Cardiac septum (tissue), 1 donor: ENCODE measurements around the gene IFITM2. TPM values are rescaled to one million over a fixed set of nuclear protein-coding genes. Genes with fewer than 3 reads are reported as not detected.

Source experiments
- DNase-seq: peaks from one replicate; pipeline ENCODE4 v3.0.0-alpha.2; 2020; ENCODE audit warnings: low spot score
- intact Hi-C: fragments of 100-400 bp; cut with DNase I; formaldehyde crosslinking; loops from one replicate; pipeline ENCODE4 v1.14.0; 2022
- total RNA-seq: library from RNA; stranded (reverse); fragmentation: NEBNext Ultra II Directional; extraction: Animal tissue kit (Norgen Biotek cat#: 25700); gene quantifications from one replicate; pipeline ENCODE4 v1.2.1, GENCODE V29; 2021
- donor health status: DM: no; HTN: no; CAD: no.

Gene IFITM2
- total RNA-seq, 1 donor from 2014 or later = 215 TPM

- DNase-seq = peak; percentile 53
- intact Hi-C loops = no loop called here
Observed at GRCh38 chr11:291281-292210, 16.1 kb upstream of the IFITM2 start.

GRCh38 chr11:292211-293121 lies 15.2 kb upstream of the IFITM2 start:
- DNase-seq = peak; percentile 73
- intact Hi-C loops = no loop called here

GRCh38 chr11:293271-293851 lies 14.3 kb upstream of the IFITM2 start:
- DNase-seq = peak; percentile 72
- intact Hi-C loops = no loop called here

DNA sequence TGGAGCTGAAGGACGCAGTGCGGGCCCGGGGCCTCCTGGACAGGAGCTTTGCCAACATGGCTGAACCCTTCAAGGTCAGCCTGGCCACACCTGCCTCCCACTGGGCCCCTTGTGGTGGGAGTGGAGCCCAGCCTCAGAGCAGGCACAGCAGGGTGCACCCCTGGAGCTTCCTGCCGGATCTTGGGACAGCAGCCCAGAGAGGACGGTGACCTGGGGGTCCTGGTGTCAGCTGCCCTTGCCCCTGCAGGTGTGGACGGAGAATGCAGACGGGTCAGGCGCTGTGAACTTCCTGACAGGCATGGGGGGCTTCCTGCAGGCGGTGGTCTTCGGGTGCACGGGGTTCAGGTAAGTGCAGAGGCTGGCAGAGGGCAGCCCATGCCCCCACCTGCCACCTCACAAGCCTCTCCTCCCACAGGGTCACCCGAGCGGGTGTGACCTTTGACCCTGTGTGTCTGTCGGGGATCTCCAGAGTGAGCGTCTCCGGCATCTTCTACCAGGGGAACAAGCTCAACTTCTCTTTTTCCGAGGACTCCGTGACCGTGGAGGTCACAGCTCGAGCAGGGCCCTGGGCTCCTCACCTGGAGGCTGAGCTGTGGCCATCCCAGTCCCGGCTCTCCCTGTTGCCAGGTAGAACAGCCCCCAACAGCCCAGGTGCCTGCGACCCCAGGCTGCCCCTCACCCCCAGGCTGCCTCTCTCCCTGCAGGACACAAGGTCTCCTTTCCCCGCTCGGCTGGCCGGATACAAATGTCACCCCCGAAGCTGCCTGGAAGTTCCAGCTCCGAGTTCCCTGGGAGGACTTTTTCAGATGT lies 13.6 kb upstream of the IFITM2 start:
- DNase-seq = peak; percentile 60
- intact Hi-C loops = no loop called here

DNA sequence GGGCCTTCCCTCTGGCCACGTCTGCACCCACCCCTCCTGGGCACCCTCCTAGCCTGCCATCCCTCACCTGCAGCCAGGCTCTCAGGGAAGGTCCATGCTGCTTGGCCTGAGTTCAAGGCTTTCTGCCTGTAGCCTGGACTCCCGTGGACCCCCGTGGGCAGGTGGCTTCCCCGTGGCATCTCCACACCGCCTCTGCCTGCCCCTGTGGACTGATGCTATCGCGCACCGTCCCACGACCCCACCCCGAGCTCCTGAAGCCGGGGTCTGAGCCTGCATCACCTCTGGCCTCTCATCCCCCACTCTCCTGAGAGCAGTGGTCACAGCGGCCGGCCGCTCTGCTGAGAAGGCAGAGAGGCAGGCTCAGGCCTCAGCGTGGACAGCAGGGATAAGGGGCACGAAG lies 12.8 kb upstream of the IFITM2 start:
- intact Hi-C loops = no loop called here
- DNase-seq = peak; percentile 73

DNA sequence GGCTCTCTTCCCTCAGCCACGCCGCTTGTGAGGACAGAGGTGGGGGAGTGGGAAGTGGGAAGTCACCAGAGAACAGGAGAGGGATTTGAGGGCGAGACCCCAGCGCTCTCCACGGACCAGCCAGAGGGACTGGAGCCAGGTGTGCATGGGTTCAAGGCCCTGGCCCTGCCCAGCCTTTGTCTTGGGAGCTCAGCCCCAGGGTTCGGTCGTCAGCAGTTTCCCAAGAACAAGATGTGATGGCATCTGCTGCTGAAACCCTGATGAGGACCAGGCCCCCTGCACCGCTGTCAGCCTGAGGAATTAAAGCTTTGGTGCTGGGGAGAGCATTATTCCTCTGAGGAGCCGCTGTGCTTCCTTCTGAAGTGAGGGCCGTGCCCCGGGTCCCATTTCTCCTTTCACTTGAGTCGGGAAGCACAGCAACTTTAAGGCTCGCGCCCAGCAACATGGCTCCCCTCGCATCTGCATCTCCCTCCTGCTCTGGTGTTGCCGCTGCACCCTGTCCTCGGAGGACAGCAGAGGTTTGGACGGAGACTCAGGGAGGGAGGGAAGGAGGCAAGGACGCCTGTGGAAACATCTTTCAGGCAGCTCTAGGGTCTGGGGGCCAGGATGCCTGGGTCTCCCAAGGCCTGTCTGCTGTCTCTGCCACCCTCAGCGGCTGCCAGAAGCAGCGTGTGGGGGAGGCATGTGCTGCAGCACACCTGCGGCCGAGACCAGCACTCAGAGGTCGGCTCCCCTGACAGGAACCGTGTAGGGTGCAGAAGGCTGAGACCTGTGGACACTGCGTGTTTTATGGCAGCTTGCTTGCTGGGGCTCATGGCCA lies 12.1 kb upstream of the IFITM2 start:
- intact Hi-C loops = no loop called here
- no peak for DNase-seq

- intact Hi-C loops = no loop called here
- peak; percentile 70 for DNase-seq
Observed at GRCh38 chr11:296171-297050, 11.2 kb upstream of the IFITM2 start.

GRCh38 chr11:297051-297585 lies 10.5 kb upstream of the IFITM2 start:
- peak; percentile 68 for DNase-seq
- intact Hi-C loops = no loop called here

DNA sequence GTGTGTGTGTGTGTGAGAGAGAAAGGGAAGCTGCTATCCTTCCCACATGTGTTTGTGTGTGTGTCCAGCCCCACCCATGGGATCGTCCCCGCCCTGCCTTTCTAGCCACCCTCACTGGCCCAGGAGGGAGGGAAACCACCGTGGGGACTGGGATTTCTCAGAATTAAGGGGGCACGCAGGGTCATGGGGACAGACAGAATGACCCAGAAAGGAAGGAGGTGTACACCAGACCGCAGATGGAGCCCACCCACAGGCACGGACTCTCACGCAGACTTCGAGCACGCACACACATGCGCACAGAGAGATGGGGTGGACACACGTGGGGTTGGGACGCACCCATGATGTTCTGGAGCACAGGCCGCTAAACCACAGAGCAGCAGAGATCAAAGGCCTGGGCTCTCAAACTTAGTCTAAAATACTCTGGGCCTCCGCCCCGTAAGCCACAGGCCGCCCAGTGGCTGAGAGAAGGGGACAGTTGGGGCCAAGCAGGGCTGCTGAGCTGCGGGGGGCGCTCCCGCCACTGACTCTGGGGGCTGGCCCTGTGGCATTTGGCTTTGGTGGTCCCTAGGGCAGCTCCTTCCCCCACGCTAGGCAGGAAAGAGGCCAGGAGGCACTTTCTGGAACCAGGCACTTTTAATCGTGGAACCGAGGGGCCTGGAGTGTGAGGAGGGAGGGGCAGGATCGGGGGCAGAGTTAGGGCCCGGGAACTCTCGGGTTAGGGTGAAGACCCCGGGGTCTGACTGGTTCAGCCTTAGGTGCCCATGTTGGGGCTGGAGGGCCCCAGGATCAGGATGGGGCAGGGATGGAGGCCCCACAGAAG lies 9.8 kb upstream of the IFITM2 start:
- intact Hi-C loops = no loop called here
- peak; percentile 74 for DNase-seq

DNA sequence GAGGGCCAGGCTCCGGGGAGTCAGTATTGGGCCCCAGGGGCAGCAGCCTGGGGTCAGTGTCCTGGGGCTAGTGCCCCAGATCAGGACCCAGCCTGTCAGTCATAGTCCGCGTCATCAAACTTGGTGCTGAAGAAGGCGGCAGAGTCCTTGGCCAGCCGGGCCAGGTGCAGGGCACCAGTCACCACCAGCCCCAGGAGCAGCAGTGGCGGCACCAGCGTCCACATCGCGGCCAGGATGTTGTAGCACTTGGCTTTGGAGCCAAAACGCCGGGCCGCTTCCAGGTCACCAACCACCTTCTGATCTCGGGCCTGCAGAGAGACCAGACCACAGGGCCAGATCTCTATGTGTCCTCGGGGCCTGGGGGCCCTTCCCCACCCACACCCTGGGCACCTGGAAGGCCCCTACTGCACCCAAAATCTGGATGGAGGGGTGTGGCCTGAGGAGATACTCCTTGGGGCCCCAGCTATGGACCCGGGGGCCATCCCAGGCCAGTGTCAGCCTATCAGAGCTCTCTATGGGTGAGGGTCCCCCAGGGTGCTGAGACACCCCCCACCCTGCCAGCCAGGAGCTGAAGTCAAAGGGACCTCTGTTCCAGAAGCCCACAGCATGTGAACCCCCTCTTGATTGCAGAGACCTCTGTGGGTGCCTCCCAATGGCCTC lies 9.1 kb upstream of the IFITM2 start:
- peak; percentile 66 for DNase-seq
- intact Hi-C loops = no loop called here

DNA sequence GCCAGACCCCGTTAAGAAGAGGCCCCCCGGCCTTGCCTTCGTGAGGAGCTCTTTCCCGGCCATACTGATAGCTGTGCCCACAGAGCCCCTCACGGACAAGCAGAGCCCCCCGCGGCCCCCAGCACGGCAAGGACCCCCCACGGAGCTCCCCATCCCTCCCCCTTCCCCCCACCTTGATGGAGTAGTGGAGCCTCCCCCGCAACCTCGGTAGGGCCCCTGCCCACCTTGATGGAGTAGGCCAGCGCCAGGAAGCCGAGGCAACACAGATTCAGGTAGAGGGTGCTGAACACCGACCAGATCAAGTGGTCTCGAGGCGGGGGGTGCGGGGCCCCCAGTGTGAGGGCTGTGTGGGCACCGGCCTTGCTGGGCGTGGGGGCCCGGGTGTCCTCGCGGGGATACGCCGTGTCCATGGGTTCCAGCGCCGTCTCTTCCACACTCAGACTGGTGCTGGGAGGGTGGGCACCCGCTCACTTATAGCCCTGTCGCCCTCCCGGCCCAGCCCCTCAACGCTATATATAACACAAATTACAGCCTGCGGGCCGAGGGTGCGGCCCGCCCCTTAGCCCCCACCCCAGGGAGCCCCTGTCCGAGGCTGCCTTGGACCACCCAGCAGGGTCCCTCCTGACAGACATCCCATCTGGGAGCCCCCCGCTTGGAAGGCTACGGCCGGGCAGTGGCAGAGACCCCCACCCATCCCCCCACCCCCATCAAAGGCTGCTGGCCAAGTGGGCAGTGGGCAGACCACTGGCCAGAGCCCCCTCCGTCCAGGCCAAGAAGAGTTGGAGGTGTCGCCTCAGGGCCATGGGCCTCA lies 8.3 kb upstream of the IFITM2 start, which contains the start of gene IFITM5:
TSS of gene IFITM5 (minus strand) at position 446 of the 811 bp plus-strand sequence. CDS start at position 410, 36 bp downstream.
- DNase-seq = no peak
- intact Hi-C loops = no loop called here

- DNase-seq = no peak
- intact Hi-C loops = no loop called here
Observed at GRCh38 chr11:299951-300735, 7.5 kb upstream of the IFITM2 start.

- DNase-seq = no peak
- intact Hi-C loops = no loop called here
Observed at GRCh38 chr11:303363-303762, 4.3 kb upstream of the IFITM2 start.

GRCh38 chr11:304061-304506 lies 3.5 kb upstream of the IFITM2 start:
- intact Hi-C loops = no loop called here
- DNase-seq = no peak
